NCI-H510A (cell line): ENCODE measurements around the gene TAF13.

ENCODE experiments used
- DNase-seq: peaks from one replicate; lab custom pipeline; 2025; lab: John Stamatoyannopoulos, UW

TAF13 gene, protein sequence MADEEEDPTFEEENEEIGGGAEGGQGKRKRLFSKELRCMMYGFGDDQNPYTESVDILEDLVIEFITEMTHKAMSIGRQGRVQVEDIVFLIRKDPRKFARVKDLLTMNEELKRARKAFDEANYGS

DNA sequence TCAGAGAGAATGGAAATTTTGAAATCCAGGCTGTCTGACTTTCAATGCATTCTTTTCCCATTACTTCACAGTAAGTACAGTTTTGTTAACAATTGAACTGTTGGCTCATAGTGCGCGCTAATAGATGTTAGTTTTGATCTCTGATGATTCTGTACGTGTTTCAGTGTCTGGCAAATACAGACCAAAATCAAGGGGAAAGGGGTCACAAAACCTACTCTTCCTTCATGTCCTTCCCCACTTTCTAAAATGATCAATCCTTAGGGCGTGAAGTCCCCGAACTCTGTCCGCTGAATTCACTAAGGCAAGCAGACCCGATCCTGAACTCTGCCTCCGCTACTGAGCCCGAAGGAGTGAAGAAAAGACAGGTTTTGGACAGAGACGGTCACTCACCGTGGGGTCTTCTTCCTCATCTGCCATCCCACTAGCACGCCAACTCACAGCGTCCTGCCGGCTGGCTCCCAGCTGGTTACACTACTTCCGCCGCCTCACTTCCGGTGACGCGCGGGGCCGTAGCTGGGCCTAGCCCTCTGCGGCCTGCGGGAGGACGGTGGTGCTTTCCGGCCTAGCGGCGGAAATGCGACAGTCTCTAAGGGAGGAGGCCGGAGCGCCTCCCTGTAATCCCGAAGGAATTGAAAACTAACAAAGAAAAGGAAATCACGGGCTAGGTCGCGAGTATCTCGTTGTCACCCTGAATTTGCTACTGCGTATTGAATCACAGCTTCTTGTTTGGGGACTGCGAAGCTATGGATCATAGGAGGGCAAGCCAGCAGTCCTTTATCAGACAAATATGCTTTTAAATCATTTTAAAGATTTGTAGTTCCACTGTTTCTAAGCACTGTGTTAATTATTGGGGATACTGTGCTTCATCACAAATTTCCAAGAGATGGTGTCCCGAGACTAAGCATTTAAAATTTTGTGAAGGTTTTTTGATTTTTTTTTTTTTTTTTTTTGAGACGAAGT is at the start of gene TAF13:
Gene TAF13 (minus strand): TSS at position 473 of the 960 bp plus-strand sequence. CDS start 56 bp downstream, at position 417.
- DNase-seq = peak; percentile 91

DNA sequence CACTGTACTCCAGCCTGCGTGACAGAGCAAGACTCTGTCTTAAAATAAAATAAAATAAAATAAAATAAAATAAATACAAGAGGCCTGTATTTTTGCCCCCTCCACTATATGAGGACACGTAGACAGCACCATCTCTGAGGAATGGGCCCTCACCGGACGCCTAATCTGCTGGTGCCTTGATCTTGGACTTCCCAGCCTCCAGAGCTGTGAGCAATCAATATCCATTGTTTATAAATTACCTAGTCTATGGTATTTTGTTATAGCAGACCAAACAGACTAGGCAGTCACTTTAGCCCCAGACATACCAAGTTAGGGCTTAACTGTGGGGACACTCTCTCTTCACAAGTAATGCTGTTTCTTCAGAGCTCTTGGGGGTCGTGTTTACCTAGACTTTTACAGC is 44.6 kb upstream of the TAF13 start:
- DNase-seq = no peak

DNA sequence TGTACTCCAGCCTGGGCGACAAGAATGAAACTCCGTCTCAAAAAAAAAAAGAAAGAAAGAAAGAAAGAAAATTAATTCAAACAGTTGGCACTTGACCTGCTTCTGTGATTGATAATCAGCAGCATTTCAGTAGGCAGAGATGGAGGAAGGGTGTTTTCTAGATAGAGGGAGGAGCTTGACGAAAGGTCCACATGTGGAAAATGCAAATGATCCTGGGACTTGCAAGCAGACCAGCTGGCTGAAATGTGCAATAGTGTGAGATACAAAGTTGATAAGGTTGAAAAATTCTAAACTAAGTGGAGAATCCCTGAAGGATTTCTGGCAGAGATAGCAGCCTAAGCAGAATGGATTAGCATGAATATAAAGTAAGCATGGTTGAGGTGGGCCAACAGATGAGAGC is 42.3 kb upstream of the TAF13 start:
- DNase-seq = no peak

DNA sequence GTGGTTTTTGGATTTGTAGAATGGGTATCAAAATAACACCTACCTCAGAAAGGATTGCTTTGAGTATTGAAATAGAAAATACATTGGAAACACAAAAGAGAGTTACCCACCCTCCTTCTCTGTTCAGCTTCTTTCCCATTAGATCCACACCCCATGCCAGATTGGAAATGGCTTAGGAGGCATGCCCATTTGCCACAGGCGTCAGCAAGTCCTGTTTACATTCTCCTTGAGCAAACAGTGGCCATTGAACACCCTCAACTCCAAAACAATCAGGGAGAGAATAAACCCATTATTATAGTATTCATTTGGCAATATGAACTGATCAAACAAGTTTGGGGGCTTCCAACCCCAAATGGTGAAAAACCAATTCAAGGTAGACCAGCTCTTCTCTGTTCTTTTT is 40.5 kb upstream of the TAF13 start:
- no peak for DNase-seq

DNA sequence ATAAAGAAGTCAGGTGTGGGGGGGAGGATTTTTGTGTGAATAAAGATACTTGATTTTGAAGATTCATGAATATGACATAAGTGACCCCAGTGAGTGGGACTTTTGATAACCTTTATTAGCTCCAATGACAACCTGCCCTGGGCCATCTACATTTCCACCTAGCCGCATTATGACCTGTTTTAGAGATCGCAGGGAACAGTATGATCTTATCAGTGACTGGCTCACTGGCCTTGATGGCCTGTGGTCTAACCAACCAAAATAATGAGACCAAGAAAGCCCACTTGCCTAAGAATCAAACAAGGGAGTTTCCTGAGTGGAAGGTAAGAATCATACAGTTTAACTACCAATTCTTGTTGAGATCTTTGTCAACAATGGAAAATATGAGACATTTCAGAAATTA is 39.9 kb upstream of the TAF13 start:
- no peak for DNase-seq

DNA sequence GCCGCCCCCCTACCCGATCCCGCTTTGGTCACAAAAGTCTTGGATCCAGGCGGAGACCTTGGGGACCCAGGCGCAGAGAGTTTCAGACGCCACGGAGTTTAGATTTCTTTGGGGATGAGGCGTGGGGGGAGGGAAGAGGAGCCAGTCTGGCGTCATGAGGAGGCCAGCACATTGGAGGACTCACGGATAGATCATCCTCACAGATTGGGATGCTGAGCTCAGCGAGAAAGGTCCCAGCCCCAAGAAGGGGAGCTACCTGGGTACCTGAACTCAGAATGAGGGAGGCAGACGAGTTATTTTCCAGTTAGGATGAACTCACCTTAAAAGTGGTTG is 38.5 kb upstream of the TAF13 start:
- DNase-seq = no peak

DNA sequence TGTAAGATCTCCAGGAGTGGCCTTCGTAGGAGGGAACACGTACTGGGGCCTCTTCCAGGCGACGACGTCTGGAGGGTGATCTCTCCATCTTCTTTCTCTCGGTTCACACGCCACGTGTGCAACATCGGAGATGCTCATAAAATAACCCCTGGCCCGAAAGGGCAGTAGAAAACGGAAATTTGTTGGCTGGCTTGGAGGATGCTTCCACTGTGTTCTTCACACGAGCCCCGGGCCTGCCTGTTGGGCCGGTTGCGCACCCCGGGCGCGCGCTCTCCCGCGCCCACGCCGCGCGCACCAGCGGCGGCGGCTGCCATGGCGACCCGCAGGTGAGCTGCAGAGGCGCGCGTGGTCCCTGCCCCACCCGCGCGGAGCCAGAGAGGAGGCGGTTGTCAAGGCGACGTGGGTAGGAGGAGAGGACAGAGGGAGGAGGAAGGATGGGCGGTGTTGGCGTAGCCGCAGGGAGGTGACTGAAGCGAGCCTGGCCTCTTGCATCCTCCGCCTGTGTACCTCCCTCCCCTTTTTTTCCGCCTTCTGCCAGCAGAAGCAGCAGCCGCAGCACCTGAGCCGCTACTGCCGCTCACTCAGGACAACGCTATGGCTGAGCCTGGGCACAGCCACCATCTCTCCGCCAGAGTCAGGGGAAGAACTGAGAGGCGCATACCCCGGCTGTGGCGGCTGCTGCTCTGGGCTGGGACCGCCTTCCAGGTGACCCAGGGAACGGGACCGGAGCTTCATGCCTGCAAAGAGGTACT is 38.0 kb upstream of the TAF13 start, which contains the start of gene ELAPOR1:
Gene ELAPOR1 (plus strand): TSS at position 526 of the 752 bp plus-strand sequence. CDS start 69 bp downstream, at position 595.
- DNase-seq = peak; percentile 79

DNA sequence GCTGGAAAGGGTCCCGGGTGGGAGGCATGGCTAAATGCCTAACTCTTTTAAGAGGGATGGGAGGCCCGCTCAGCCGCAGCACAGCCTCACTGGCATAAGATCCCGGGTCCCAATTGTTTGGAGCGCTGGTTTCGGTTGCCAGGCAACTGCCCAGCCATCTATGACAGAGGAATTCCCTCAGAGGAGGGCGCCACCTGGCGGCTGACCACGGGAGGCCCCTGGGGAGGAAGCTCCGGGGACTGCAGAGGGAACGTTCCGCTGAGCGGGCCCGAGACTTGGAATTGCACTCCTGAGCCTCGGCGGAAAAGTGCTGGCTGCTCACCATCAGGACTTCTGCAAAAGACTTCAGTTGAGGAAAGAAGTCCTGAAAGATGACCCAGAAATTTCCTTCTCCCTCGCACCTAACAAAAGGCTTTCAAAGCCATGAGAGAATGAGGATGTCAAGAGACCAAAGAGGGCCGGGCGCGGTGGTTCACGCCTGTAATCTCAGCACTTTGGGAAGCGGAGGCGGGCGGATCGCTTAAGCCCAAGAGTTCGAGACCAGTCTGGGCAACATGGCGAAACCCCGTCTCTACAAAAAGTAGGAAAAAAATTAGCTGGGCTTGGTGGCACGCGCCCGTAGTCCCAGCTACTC is 37.0 kb upstream of the TAF13 start:
- DNase-seq = peak; percentile 74

DNA sequence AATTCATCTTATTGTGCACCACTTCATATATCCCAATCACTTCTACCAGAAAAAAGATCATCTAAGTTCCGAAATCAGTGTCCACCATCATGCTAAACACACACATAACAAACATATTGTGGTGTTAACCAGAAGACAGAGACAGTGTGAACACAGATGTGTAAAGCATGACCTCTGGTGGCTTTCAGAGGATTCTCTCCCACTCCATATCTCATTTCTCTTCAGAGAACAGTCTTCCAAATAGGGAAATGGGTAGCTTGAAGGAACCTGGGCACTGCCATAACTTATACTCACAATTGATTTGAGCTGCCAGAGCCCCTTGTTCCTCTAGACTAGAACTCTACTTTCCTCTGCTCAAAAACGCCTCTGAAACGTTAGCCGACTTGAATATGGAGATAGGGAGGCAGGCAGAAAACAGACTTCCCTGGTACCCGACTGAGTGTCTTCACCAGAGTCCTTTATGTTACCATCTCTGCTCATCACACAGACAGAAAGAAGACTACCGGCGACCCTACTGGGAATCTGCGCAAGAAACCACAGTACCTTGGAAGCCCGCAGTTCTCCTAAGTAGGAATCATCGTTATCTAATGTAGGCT is 36.4 kb upstream of the TAF13 start:
- DNase-seq = no peak

DNA sequence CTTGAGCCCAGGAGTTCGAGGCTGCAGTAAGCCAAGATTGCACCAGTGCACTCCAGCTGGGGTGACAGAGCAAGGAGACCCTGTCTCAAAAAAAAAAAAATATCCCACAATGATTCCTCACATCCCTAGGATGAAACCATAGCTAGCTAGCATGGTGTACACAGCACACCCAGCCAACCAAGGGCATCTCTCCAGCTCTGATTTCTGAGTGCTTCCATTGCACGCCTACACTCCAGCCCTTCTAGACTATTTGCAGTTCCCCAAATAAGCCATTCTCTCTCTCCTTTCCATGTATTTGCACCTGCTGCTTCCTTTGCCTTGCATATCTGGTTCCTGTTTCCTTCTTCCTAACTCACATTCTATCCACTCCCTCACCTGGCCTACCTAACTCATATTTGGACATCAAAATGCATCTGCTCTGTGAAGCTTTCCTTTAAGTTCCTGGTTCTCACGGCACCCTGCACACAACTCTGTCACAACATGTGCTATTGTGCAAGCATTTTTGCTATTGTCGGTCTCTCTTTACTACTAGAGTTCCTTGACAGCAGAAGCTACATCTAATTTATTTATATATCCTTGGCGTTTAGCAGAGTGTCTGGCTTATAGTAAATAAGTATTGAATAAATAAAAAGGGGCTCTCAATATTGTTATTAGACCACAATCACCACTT is 35.7 kb upstream of the TAF13 start:
- DNase-seq = no peak

DNA sequence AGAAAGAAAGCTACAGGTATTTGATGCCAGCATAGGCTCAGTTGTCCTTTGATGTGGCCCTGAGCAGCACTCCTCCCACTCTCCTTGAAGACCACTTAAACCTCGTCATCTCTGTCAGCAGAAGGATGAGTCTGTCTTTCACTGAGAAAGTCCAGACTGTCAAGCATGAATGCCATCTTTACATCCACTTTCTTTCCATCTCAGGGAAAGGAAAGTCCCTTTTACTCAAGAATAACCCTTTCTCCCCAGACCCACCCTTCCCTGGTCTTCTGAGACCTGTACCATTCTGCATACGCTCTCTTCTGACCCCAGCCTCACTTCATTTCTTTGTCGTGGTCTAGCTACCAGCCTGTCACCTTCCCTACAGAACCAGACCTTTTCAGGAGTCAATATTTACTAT is 34.1 kb upstream of the TAF13 start:
- no peak for DNase-seq

DNA sequence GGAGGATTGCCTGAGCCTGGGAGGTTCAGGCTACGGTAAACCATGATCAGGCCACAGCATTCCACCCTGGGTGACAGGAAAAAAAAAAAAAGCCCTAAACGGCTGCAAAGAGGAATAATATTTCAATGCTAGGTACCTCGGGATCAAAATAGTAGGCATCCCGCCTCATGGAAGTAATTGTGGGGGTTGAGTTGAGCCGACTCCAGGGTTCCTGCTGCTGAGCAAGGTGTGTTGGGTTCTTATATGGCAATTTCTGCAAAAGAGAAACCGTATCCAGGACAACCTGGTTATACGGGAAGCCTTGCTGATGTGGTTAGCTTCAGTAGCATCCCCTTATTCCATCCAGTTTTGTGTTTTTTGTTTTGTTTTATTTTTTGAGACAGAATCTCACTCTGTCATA is 32.0 kb upstream of the TAF13 start:
- DNase-seq = no peak

DNA sequence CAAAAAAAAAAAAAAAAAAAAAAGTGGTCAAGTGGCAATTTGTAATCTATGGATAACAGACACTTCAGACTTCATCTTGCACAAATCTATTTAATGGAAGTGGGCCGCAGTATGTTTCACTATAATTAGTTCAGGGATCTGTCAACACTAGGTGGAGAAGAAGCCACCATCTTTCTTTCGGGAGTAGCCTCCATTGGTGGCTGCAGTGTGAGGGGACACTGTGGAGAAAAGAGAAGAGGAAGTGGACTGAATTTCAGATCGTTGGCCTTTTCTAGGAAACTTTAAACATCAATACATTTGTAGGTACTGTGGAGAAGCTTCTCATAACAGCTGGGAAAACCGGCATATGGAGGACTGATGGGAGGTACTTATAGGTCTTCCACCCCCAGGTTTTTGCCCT is 30.1 kb upstream of the TAF13 start:
- DNase-seq = no peak

DNA sequence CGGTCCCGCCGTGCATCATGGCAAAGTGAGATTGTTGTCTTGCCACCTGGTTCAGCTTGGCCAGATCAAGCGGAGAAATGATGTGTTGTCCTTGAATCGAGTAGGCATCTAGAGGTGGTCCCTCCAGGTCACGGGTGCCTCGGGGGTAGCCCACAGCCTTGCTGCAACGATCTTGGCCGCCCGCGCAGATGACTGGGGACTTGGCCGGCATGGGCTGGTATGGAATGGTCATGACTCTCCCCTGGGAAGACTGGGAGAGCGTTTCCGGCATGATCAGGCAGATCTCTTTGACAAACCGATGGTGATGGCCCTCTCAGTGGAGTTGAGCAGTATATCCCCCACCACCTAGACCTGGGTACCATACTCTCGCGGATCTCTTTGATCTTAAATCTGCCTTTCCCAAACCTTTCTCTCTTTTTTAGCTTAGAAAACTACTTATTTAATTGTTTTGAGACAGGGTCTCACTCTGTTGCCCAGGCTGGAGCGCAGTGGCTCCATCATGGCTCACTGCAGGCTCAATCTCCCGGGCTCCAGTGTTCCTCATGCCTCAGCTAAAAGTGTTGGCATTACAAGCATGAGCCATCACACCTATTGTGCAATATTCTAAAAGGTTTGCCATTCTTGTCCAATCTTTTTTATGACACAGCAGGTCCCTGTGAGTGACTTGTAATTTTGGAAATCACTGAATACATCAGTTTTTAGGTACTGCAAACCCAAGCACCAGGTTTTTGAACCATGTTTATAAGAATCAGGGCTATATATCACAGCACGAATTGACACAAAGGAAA is 28.8 kb upstream of the TAF13 start:
- DNase-seq = no peak

DNA sequence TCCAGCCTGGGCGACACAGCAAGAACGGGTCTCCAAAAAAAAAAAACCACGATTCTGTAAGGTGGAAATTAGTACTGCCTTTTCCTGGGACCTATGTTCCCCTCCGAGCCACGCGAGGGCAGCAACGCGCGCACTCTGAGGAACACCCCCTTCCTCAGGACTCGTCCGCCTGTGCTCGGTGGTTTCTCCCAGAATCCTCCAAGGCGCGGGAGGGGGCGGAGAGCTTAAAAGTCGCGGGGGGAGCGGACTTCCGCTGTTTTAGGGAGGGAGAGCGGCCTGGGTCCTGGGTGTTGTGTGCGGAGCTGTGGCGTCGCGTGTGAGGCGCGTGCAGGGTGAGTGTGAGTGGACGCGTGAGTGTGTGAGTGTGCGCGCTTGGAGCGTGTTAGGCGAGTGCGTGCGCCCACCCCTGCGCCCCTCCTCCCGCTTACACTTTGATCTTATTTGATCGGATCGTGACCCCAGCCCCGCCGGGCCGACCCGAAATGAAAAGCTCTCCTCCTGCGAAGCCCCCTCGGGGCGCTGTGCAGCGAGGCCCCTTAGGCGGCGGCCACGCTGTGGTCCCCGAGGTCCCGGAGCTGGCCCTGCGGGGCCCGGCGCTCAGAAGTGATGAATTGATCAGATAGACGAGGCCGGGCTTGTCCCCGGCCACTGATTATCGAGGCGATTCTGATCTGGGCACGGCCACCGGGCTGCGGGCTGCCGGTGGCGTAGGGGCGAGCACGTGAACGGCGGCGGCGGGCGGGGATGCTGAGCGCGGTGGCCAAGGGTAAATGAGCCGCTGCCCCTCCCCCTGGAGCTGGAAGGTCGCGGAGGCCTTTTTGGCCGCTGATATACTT is 24.4 kb upstream of the TAF13 start:
- peak; percentile 95 for DNase-seq

DNA sequence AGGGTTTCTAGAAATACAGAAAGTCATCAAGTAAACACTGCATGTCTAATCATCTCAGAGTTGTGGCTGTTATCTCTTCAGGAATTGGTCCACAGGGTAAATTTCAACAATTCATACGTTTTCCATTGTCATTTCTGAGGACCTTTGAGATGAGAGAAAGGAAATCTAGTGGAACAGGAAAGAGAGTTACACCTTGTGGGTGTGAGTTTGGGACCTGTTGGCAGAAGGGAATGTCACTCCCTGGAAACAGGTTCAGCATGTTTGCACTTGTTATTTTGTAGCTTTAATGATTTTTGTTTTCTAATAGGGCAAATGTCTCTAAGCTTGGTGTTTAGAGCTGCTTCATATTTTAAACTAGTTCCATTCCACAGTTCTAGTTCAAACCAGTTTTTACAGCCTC is 20.3 kb upstream of the TAF13 start:
- DNase-seq = no peak

DNA sequence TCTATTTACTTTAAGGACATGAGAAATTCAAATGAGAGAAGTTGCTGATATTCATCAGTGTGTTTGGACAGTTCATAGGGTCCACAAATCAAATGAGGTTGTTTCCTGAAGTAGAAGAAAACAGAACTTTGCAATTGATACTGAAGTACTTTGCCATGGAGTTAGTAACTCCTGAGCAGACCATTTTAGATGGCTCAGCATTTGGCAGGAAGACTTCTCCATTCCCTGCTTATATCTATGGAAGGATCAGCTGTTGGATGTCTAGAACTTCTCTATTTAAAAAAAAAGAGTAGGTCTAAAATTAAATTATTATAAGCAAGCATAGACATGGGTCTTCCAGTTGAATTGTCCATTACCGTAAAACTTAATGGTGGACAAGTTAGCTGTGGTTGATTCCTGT is 19.8 kb upstream of the TAF13 start:
- no peak for DNase-seq

DNA sequence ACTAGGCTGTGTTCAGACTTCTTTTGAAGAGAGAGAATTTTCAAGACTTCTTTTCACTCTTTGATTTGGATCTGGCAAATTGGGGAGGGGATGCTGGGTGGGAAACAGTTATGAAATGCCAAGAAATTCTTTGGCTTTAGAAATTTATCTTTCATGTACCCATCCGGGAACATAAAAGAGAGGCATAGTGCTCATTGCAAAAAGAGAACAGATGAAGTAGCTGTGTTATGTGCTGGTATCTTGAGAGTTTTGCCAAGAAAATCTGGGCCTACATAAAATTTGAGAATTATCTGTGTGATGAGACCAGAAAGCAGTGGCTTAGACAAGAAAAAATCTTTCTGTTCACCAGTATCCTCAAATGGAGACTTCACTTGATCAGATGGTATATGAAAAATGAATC is 19.1 kb upstream of the TAF13 start:
- DNase-seq = no peak

DNA sequence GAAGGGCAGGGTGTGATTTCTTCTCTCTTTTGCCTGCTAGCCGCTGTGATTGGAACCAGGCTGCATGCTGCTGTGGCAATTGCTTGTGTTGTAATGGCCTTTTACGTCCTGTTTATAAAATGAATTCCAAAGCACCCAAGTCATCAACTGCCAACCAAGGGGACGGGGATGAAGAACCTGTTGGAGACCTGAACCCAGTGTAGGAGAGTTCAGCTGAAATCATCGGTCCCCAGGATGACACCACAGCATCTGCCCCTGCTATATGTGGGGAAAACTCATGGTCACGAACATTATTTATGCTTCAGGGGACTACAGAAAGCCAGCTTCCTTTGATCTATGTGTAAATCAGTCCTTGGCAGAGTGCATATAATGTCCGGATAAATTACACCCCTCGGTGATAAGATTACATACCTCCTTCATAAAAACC is 18.6 kb upstream of the TAF13 start:
- no peak for DNase-seq

DNA sequence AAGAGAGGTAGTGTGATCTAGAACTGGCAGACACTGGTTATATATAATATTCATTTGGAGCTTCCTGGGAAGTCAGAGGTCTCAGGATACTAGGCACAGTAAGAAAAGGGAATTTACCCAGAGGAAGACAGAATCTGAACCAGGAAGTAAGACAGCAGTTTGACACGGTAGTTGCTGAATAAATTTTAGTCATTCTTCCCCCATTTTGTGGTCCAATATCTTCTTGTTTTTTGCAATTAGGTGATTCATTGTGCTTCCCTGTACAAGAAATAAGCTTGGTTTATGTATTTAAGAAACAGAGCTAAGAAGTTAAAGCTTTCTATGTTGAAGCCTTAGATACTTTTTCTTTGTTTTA is 16.0 kb upstream of the TAF13 start:
- no peak for DNase-seq
